ENCODE measurements around the gene PHETA2.
"Not testable (repeated sequence)": the region's sequence is repeated elsewhere in the genome, so short reads cannot be mapped to it uniquely, and the experiment has no call there.

Gene PHETA2

GRCh38 chr22:42111798-42112197 lies 37.8 kb downstream of the PHETA2 start:
- no peak for DNase-seq

DNA sequence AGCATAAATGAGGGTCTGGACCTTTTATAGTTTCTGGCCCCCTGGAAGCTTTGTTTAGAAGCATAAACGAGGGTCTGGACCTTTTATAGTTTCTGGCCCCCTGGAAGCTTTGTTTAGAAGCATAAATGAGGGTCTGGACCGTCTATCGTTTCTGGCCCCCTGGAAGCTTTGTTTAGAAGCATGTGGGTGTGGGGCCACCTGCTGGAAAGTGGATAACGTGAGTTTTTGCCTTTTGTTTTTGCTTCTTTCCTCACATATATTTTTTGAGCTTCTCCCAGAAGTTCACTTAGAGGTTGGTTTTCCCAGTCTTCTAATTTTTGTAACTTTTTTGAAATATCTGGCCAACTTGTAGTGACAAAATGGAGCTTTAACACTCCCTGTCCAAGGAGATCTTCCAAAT lies 38.7 kb downstream of the PHETA2 start:
- DNase-seq, result not testable (repeated sequence)

GRCh38 chr22:42114721-42115120 lies 40.7 kb downstream of the PHETA2 start:
- DNase-seq, result no peak

- DNase-seq, result not testable (repeated sequence)
Measured at GRCh38 chr22:42115420-42115830, 41.4 kb downstream of the PHETA2 start.

DNA sequence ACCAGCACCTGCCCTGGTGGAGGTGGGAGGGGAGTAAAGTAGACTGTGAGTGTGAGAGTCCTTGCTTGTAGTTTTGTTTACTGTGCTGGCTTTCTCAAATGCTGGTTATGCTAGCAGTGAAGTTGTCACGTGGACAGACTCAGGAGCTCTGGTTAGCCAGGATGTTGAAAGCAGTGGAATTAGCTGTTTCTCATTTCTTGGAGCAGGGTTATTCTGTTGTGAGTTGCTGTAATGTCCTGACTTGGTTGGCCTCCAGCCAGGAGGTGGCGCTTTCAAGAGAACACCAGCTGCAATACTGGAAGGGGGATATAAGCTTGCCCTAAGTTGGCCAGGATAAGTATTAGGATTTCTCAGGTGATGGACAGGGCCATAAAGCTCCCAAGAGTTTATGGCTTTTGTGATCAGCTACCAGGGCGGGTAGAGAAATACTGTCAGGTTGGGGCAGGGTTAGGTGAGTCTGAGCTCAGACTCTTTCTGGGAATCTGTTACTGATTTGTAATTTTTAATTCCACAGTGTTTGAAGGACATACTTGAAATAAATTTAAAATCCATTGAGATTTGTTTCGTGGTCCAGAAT lies 42.9 kb downstream of the PHETA2 start:
- DNase-seq, result no peak

DNA sequence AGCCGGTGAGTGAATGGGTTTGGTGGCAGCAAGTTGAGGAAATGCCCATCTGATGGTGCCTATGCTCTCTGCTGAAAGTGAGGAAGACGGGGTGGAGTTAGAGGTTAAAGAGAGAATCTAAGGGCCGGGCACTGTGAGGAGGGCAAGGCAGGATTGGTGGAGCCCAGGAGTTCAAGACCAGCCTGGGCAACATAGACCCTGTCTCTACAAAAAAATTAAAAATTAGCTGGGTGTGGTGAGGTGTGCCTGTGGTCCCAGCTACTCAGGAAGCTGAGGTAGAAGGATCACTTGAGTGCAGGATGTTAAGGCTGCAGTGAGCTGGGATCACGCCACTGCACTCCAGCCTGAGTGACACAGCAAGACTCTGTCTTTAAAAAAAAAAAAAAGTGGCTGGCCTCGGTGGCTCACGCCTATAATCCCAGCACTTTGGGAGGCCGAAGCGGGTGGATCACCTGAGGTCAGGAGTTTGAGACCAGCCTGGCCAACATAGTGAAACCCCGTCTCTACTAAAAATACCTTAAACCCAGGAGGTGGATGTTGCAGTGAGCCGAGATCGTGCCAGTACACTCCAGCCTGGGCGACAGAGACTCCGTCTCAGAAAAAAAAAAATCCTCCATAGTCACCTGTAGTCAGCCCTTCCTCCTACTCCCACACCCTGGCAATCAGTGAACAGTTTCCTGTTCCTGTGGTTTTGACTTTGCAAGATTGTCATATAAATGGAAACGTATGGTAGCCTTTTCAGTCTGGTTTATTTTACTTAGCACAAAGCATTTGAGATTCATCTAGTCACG lies 46.4 kb downstream of the PHETA2 start:
- not testable (repeated sequence) for DNase-seq

- not testable (repeated sequence) for DNase-seq
Measured at GRCh38 chr22:42123529-42123928, 49.5 kb downstream of the PHETA2 start.

GRCh38 chr22:42127606-42128005 lies 53.6 kb downstream of the PHETA2 start:
- no peak for DNase-seq

GRCh38 chr22:42128007-42128406 lies 54.0 kb downstream of the PHETA2 start:
- not testable (repeated sequence) for DNase-seq
